Gastroesophageal sphincter (tissue), 3 donors: ENCODE results near the gene FYN.

Experiments
- CTCF ChIP-seq, 4 experiments: fragments of 200-600 bp in 2 of 4; fragments of 450-650 bp in 2 of 4; sonication (generic) in 1 of 4; IDR thresholded peaks; one replicate each; pipeline ENCODE4 v1.5.1; 2017 to 2019; ENCODE audit warnings: antibody characterized with exemption in 4 of 4, mild to moderate bottlenecking in 2 of 4, moderate library complexity in 2 of 4
- EP300 ChIP-seq: sonication (generic); formaldehyde crosslinking; IDR thresholded peaks from one replicate; pipeline ENCODE4 v1.6.1; 2017; ENCODE audit warnings: antibody characterized with exemption, mild to moderate bottlenecking
- POLR2A ChIP-seq, 2 donors: fragments of 450-650 bp; IDR thresholded peaks; one replicate each; pipeline ENCODE4 v1.6.1; 2017; ENCODE audit warnings: antibody characterized with exemption in 2 of 2, mild to moderate bottlenecking in 2 of 2, moderate library complexity in 1 of 2
- POLR2AphosphoS5 ChIP-seq: sonication (generic); formaldehyde crosslinking; IDR thresholded peaks from one replicate; pipeline ENCODE4 v1.6.1; 2017; ENCODE audit warnings: antibody characterized with exemption

- no peak for TF ChIP-seq CTCF (IDR thresholded peaks at IDR 0.05)
- no peak for TF ChIP-seq POLR2A (IDR thresholded peaks at IDR 0.05)
- no peak for TF ChIP-seq EP300
- TF ChIP-seq POLR2AphosphoS5 = no peak
Measured at GRCh38 chr6:111766201-111766857, 106.9 kb downstream of the FYN start.
